Measurements from ENCODE around the gene RAPGEF1.

DNA sequence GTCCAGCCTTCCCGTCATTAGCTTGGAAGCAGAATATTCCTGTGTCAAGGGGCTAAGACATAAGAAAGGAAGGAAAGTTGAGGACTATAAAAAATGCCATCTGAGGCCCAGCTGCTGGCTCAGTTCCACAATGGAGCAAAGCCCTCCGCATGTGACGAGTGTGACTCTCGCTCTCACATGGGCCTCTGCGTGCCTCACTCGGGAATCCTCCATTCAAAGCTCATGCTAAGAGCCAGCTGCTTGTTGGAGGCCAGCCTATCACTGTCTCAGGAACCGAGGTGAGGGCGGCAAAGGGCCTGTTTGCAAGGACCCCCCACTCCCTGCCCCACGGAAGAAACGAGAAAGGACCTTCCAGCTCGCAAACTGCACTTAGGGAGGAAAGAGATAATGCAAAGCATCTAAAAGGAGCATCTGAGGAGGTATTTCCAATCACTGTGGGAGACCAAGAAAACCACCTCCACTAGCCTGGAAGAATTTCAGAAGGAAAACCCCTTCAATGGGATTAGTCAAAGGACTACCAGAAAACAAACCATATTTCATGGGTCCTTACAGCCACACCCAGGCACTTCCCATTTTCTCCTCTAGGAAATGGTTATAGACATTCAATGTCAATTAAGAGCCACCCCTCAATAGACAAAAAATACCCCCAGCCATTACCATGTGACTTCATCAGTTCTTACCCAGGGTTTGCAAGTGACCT is 99.3 kb downstream of the RAPGEF1 start:
- no peak for TF ChIP-seq POLR2A (IDR thresholded peaks at IDR 0.05; ENCODE audit: low read length)
- TF ChIP-seq GATA1 (IDR thresholded peaks at IDR 0.05; ENCODE audit: low read depth, low read length), result no peak
